ENCODE data around the gene C3orf33. TPM values are rescaled to one million over a fixed set of nuclear protein-coding genes. Genes with fewer than 3 reads are reported as not detected.

The C3orf33 gene
- total and polyA plus RNA-seq, 2 donors (not counting 1 experiment from before 2014, with no cell fraction given): 0.88 to 1.7 TPM

- Histone ChIP-seq H3K9ac (ENCODE audit: low read length) (no peak overlapping the region), H4K20me1 (ENCODE audit: control insufficient read depth, insufficient read depth, low read length, poor library complexity, severe bottlenecking) (no peaks in the 10 kb centered on the region), H2AFZ (ENCODE audit: insufficient read depth, low read depth, low read length, poor library complexity, severe bottlenecking) (no peak overlapping the region), H3K4me3 (ENCODE audit: control extremely low read depth in 1 of 5, extremely low read depth in 1 of 5, insufficient read depth in 1 of 5, low read depth in 2 of 5, low read length in 4 of 5) (no peak overlapping the region), H3K9me3 (ENCODE audit: control extremely low read depth in 1 of 3, control insufficient read depth in 2 of 3, insufficient read depth in 1 of 3, low read length in 2 of 3) (peaks cover 0 to 21% (median 11%) of the 10 kb centered on the region in 3 donors), H3K36me3 (replicated peaks in 1 of 2; ENCODE audit: control extremely low read depth in 1 of 2, control insufficient read depth in 1 of 2, extremely low read depth in 1 of 2, insufficient read depth in 2 of 2, low read length in 1 of 2) (no peaks in the 10 kb centered on the region), H3K4me2 (replicated peaks; ENCODE audit: low read depth, low read length, poor library complexity, severe bottlenecking) (no peak overlapping the region), H3K27ac (ENCODE audit: low read length in 2 of 2) (no peak overlapping the region), H3K4me1 (ENCODE audit: control insufficient read depth in 2 of 2, insufficient read depth in 2 of 2, low read length in 2 of 2) (no peaks in the 10 kb centered on the region), H3K79me2 (ENCODE audit: control insufficient read depth, insufficient read depth, low read length) (no peaks in the 10 kb centered on the region), H3K27me3 (replicated peaks in 1 of 4; ENCODE audit: control extremely low read depth in 1 of 4, control insufficient read depth in 3 of 4, insufficient read depth in 4 of 4, low read length in 3 of 4) (no peaks in the 10 kb centered on the region)
- Mint-ChIP-seq H3K9me3 (ENCODE audit: insufficient read depth) (peaks cover 6% of the 10 kb centered on the region), H3K27me3 (no peaks in the 10 kb centered on the region), H3K4me1 (no peaks in the 10 kb centered on the region), H3K27ac (no peak overlapping the region), H3K4me3 (no peak overlapping the region)
- POLR2A ChIA-PET: no interaction called here
- no peak for DNase-seq
- intact Hi-C loops (cut with micrococcal nuclease): no loop called here
- ATAC-seq (ENCODE audit: low read depth): no peak
- CTCF ChIA-PET: no interaction called here
- TF ChIP-seq EZH2 (IDR thresholded peaks at IDR 0.05; ENCODE audit: borderline replicate concordance, insufficient read depth, low read depth, low read length, poor library complexity, severe bottlenecking): no peak
- TF ChIP-seq, protein P1, sequence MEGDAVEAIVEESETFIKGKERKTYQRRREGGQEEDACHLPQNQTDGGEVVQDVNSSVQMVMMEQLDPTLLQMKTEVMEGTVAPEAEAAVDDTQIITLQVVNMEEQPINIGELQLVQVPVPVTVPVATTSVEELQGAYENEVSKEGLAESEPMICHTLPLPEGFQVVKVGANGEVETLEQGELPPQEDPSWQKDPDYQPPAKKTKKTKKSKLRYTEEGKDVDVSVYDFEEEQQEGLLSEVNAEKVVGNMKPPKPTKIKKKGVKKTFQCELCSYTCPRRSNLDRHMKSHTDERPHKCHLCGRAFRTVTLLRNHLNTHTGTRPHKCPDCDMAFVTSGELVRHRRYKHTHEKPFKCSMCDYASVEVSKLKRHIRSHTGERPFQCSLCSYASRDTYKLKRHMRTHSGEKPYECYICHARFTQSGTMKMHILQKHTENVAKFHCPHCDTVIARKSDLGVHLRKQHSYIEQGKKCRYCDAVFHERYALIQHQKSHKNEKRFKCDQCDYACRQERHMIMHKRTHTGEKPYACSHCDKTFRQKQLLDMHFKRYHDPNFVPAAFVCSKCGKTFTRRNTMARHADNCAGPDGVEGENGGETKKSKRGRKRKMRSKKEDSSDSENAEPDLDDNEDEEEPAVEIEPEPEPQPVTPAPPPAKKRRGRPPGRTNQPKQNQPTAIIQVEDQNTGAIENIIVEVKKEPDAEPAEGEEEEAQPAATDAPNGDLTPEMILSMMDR (IDR thresholded peaks at IDR 0.05): no peak
These were observed 27.6 kb downstream of the C3orf33 start for GRCh38 chr3:155778462-155778861.

- H3K4me3 ChIP-seq (ENCODE audit: control extremely low read depth in 1 of 5, extremely low read depth in 1 of 5, insufficient read depth in 1 of 5, low read depth in 2 of 5, low read length in 4 of 5): no peak overlapping the region
- H3K36me3 ChIP-seq (replicated peaks in 1 of 2; ENCODE audit: control extremely low read depth in 1 of 2, control insufficient read depth in 1 of 2, extremely low read depth in 1 of 2, insufficient read depth in 2 of 2, low read length in 1 of 2): no peaks in the 10 kb centered on the region
- H3K4me2 ChIP-seq (replicated peaks; ENCODE audit: low read depth, low read length, poor library complexity, severe bottlenecking): no peak overlapping the region
- ATAC-seq (ENCODE audit: low read depth) (no peak), DNase-seq (no peak)
- CTCF ChIA-PET: interaction anchor here (0.7 kb wide), 1 partner anchor 33 kb away, joined by 3 read pairs; the partner anchor contains the start of gene C3orf33
- no peaks in the 10 kb centered on the region for H3K9me3 Mint-ChIP-seq (ENCODE audit: insufficient read depth)
- H3K27me3 Mint-ChIP-seq: no peaks in the 10 kb centered on the region
- intact Hi-C loops (cut with micrococcal nuclease): no loop called here
- no peaks in the 10 kb centered on the region for H3K27me3 ChIP-seq (replicated peaks in 1 of 4; ENCODE audit: control extremely low read depth in 1 of 4, control insufficient read depth in 3 of 4, insufficient read depth in 4 of 4, low read length in 3 of 4)
- POLR2A ChIA-PET: no interaction called here
- H3K4me1 Mint-ChIP-seq: no peaks in the 10 kb centered on the region
- H3K27ac ChIP-seq (ENCODE audit: low read length in 2 of 2): no peak overlapping the region
- no peaks in the 10 kb centered on the region for H3K79me2 ChIP-seq (ENCODE audit: control insufficient read depth, insufficient read depth, low read length)
- H2AFZ ChIP-seq (ENCODE audit: insufficient read depth, low read depth, low read length, poor library complexity, severe bottlenecking): no peak overlapping the region
- H3K9me3 ChIP-seq (ENCODE audit: control extremely low read depth in 1 of 3, control insufficient read depth in 2 of 3, insufficient read depth in 1 of 3, low read length in 2 of 3): peaks cover 0 to 18% (median 2%) of the 10 kb centered on the region in 3 donors
- no peaks in the 10 kb centered on the region for H4K20me1 ChIP-seq (ENCODE audit: control insufficient read depth, insufficient read depth, low read length, poor library complexity, severe bottlenecking)
- no peak overlapping the region for H3K4me3 Mint-ChIP-seq
- no CpG with 5 or more reads among the region's 1 CpG for WGBS (ENCODE audit: insufficient coverage)
- H3K4me1 ChIP-seq (ENCODE audit: control insufficient read depth in 2 of 2, insufficient read depth in 2 of 2, low read length in 2 of 2): no peaks in the 10 kb centered on the region
- H3K27ac Mint-ChIP-seq: no peak overlapping the region
- no peak for TF ChIP-seq EZH2 (IDR thresholded peaks at IDR 0.05; ENCODE audit: borderline replicate concordance, insufficient read depth, low read depth, low read length, poor library complexity, severe bottlenecking)
- TF ChIP-seq, protein P1 (IDR thresholded peaks at IDR 0.05): no peak
- H3K9ac ChIP-seq (ENCODE audit: low read length): no peak overlapping the region
These were observed 33.3 kb downstream of the C3orf33 start for GRCh38 chr3:155772801-155773200.

All from B cell (primary cell).